Right lobe of liver (tissue), 6 donors: Measurements from ENCODE around the gene TM6SF1. TPM values are rescaled to one million over a fixed set of nuclear protein-coding genes. Genes with fewer than 3 reads are reported as not detected.

Experiments
- ATAC-seq, 4 donors: fragments of 200-7000 bp; cut with Tn5 transposase; one replicate each; pipeline ENCODE4 v1.9.1; 2020; ENCODE audit warnings: mild to moderate bottlenecking in 4 of 4, moderate library complexity in 4 of 4
- DNase-seq, 3 donors: peaks; one replicate each; pipeline ENCODE4 v3.0.0-alpha.2; 2020
- H3K27ac ChIP-seq, 3 donors: fragments of 200-600 bp; one replicate each; pipeline ENCODE4 v1.8.0; 2022
- H3K27me3 ChIP-seq, 2 donors: fragments of 200-600 bp; one replicate each; pipeline ENCODE4 v1.8.0; 2022
- H3K36me3 ChIP-seq, 4 donors: fragments of 200-600 bp; sonication (generic) in 1 of 4; one replicate each; pipeline versions ENCODE4 v1.5.1 to v1.8.0; 2017 to 2022; ENCODE audit warnings: control low read depth in 1 of 4
- H3K4me1 ChIP-seq, 4 donors: fragments of 200-600 bp; sonication (generic) in 1 of 4; one replicate each; pipeline versions ENCODE4 v1.5.1 to v1.8.0; 2017 to 2022; ENCODE audit warnings: control low read depth in 1 of 4
- H3K4me3 ChIP-seq, 3 donors: fragments of 200-600 bp; one replicate each; pipeline ENCODE4 v1.8.0; 2022
- H3K9me3 ChIP-seq, 4 donors: fragments of 200-600 bp; sonication (generic) in 1 of 4; one replicate each; pipeline versions ENCODE4 v1.5.1 to v1.8.0; 2017 to 2022; ENCODE audit warnings: control low read depth in 1 of 4
- CTCF ChIP-seq, 4 donors: fragments of 200-600 bp in 3 of 4; fragments of 450-650 bp in 1 of 4; IDR thresholded peaks; one replicate each; pipeline versions ENCODE4 v1.5.1 to v1.8.0; 2016 to 2022; ENCODE audit warnings: antibody characterized with exemption in 4 of 4, mild to moderate bottlenecking in 2 of 4
- POLR2A ChIP-seq: fragments of 450-650 bp; IDR thresholded peaks from one replicate; pipeline ENCODE4 v1.6.1; 2017; ENCODE audit warnings: antibody characterized with exemption, mild to moderate bottlenecking
- WGBS: methylation state at CpG from one replicate; pipeline ENCODE4 v1.1.6; 2018; ENCODE audit warnings: low coverage, low lambda C conversion rate; ENCODE audit not compliant: insufficient coverage; ENCODE audit errors: missing lambda C conversion rate; 5-methylcytosine and 5-hydroxymethylcytosine counted together
- intact Hi-C, 2 donors: fragments of 100-400 bp; cut with DNase I; formaldehyde crosslinking; loops; one replicate each; pipeline versions ENCODE4 v1.11.2 to v1.14.1; 2022
- total RNA-seq, 6 experiments: library from RNA; depleted of rRNA in 2 of 6; stranded (reverse); fragments of >200 nt in 2 of 6; fragmentation: NEBNext Ultra II Directional in 3 of 6; extraction: Animal tissue kit (Norgen Biotek cat#: 25700) in 3 of 6; gene quantifications; one replicate each; pipeline versions ENCODE4 v1.1.0 to v1.2.4, GENCODE V29; 2016 to 2023
- donor health status: DM: no; HTN: yes; CAD: no.
- donor health status: DM: no; HTN: no; CAD: no.
- donor health status: DM: no; HTN: no; CAD: no.
- donor health status: DM: no; HTN: yes; CAD: no.
- donor health status: DM: no; HTN: yes; CAD: no.

The TM6SF1 gene
- total RNA-seq, 6 experiments from 2014 or later, result 0.77 to 1.8 (median 1.1) TPM

GRCh38 chr15:83170474-83171165 lies 63.2 kb downstream of the TM6SF1 start:
- no peaks in the 10 kb centered on the region for H3K4me1 ChIP-seq
- DNase-seq (no peak), ATAC-seq (no peak)
- TF ChIP-seq CTCF (IDR thresholded peaks at IDR 0.05), result no peak
- no peak for TF ChIP-seq POLR2A
- intact Hi-C loops, result no loop called here
- WGBS, result 23% methylated on average over 4 of the region's 4 CpGs
- peaks cover 0 to 4% (median 0%) of the 10 kb centered on the region in 4 donors for H3K9me3 ChIP-seq
- no peaks in the 10 kb centered on the region for H3K27me3 ChIP-seq
- H3K4me3 ChIP-seq, result no peak overlapping the region
- no peak overlapping the region for H3K27ac ChIP-seq
- H3K36me3 ChIP-seq, result no peaks in the 10 kb centered on the region

- intact Hi-C loops, result no loop called here
- Histone ChIP-seq H3K27me3 (no peaks in the 10 kb centered on the region), H3K9me3 (no peaks in the 10 kb centered on the region), H3K4me3 (no peak overlapping the region), H3K4me1 (no peaks in the 10 kb centered on the region), H3K36me3 (no peaks in the 10 kb centered on the region), H3K27ac (no peak overlapping the region)
- TF ChIP-seq CTCF (IDR thresholded peaks at IDR 0.05), result no peak
- TF ChIP-seq POLR2A, result no peak
- WGBS, result 69% methylated on average over 1 of the region's 1 CpG
- no peak for ATAC-seq
- DNase-seq, result no peak
Measured at GRCh38 chr15:83174891-83175290, 67.4 kb downstream of the TM6SF1 start.

- intact Hi-C loops, result no loop called here
- TF ChIP-seq CTCF (IDR thresholded peaks at IDR 0.05) (no peak), POLR2A (no peak)
- no peak overlapping the region for H3K27ac ChIP-seq
- no peak overlapping the region for H3K4me3 ChIP-seq
- H3K27me3 ChIP-seq, result no peaks in the 10 kb centered on the region
- DNase-seq (no peak), ATAC-seq (no peak)
- no peaks in the 10 kb centered on the region for H3K36me3 ChIP-seq
- H3K4me1 ChIP-seq, result no peaks in the 10 kb centered on the region
- WGBS, result 69% methylated on average over 2 of the region's 2 CpGs
- no peaks in the 10 kb centered on the region for H3K9me3 ChIP-seq
Measured at GRCh38 chr15:83178390-83178789, 70.9 kb downstream of the TM6SF1 start.

- TF ChIP-seq POLR2A (no peak), CTCF (IDR thresholded peaks at IDR 0.05) (no peak)
- DNase-seq, result no peak
- intact Hi-C loops, result no loop called here
- Histone ChIP-seq H3K36me3 (no peaks in the 10 kb centered on the region), H3K4me3 (no peak overlapping the region), H3K27ac (no peak overlapping the region), H3K4me1 (no peaks in the 10 kb centered on the region), H3K27me3 (no peaks in the 10 kb centered on the region), H3K9me3 (no peaks in the 10 kb centered on the region)
- no peak for ATAC-seq
- 70% methylated on average over 3 of the region's 3 CpGs for WGBS
Measured at GRCh38 chr15:83178869-83179325, 71.5 kb downstream of the TM6SF1 start.
